Activated CD8-positive, alpha-beta T cell treated with anti-CD3 and anti-CD28 coated beads for 36 hours (primary cell): Measurements from ENCODE around the gene ACAA1. TPM values are rescaled to one million over a fixed set of nuclear protein-coding genes. Genes with fewer than 3 reads are reported as not detected.

Experiments used
- ATAC-seq: fragments of 200-7000 bp; cut with Tn5 transposase; one replicate; pipeline ENCODE4 v1.10.0; 2021; ENCODE audit warnings: mild to moderate bottlenecking, moderate library complexity
- CTCF ChIA-PET: fragments of 350-600 bp; sonication (Branson Sonifier 250); formaldehyde crosslinking; loops from one replicate; lab custom pipeline; 2021; ENCODE audit warnings: antibody characterized with exemption; lab: Charles Lee
- POLR2A ChIA-PET: fragments of 350-600 bp; sonication (Branson Sonifier 250); formaldehyde crosslinking; loops from one replicate; lab custom pipeline; 2021; ENCODE audit warnings: antibody characterized with exemption; lab: Charles Lee
- DNase-seq: peaks from one replicate; pipeline ENCODE4 v3.0.0-alpha.2; 2020
- H3K27ac Mint-ChIP-seq: one replicate; pipeline ENCODE4 v1.8.0; 2021; ENCODE audit warnings: mild to moderate bottlenecking, mixed read lengths
- H3K27me3 Mint-ChIP-seq: one replicate; pipeline ENCODE4 v1.8.0; 2021; ENCODE audit warnings: mixed read lengths
- H3K36me3 Mint-ChIP-seq: one replicate; pipeline ENCODE4 v1.8.0; 2021; ENCODE audit warnings: low read depth, mixed read lengths
- H3K4me1 Mint-ChIP-seq: one replicate; pipeline ENCODE4 v1.8.0; 2021; ENCODE audit warnings: low read depth, mixed read lengths
- H3K4me3 Mint-ChIP-seq: one replicate; pipeline ENCODE4 v1.8.0; 2021; ENCODE audit warnings: mild to moderate bottlenecking, moderate library complexity, mixed read lengths
- H3K9me3 Mint-ChIP-seq: one replicate; pipeline ENCODE4 v1.8.0; 2021; ENCODE audit warnings: mixed read lengths
- CTCF ChIP-seq: fragments of 200-600 bp; IDR thresholded peaks from one replicate; pipeline ENCODE4 v1.8.0; 2022; ENCODE audit warnings: antibody characterized with exemption, mild to moderate bottlenecking
- intact Hi-C: fragments of 100-400 bp; cut with micrococcal nuclease; formaldehyde crosslinking; loops from one replicate; pipeline ENCODE4 v1.10.0; 2022
- total RNA-seq, 2 experiments: library from RNA; stranded (reverse); gene quantifications; one replicate each; pipeline ENCODE4 v1.2.3, GENCODE V29; 2021

Gene ACAA1
- total RNA-seq, 2 experiments from 2014 or later: 70.1 to 72.0 TPM

DNA sequence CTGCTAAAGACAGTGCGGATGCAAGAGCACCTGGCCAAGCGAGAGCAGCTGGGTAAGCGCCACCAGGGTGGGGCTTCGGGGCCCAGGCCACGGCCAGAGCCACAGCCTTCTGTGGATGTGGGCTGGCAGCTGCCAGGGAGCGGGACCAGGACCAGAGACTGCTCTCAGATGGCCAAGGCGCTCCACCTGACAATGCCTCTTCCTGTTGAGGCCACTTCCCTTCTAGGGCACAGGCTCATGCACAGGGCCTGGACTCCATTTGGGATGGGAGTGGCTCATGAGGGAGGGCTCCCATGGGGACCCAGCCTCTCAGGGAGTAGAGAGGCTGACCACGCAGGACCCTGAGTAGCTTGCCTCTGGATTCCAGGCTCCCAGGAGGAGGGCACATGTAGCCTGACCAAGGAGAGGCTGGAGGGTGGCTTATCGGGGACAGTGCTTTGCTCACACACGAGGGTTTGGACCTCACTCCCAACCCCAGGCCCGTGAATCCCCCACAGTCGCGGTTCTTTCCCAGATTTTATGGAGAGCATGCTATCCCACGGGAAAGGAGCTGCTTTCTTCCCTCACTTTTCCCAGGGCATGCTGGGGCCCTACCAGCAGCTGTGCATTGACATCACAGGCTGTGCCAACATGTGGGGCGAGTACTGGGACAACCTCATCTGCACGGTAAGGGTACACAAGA lies 25.1 kb downstream of the ACAA1 start:
- no peaks in the 10 kb centered on the region for H3K27me3 Mint-ChIP-seq
- CTCF ChIA-PET: interaction anchor here (0.6 kb wide), 1 partner anchor 122 kb away, joined by 3 read pairs; no protein-coding TSS in a partner anchor
- H3K9me3 Mint-ChIP-seq: no peaks in the 10 kb centered on the region
- POLR2A ChIA-PET: interaction anchor here (1.0 kb wide), 1 partner anchor 13 kb away, joined by 3 read pairs; no protein-coding TSS in a partner anchor
- no peak for TF ChIP-seq CTCF
- ATAC-seq: no peak
- H3K4me3 Mint-ChIP-seq: no peak overlapping the region
- intact Hi-C loops: loop anchor here (10.0 kb wide), 1 partner anchor 373 kb away; no protein-coding TSS in a partner anchor
- H3K4me1 Mint-ChIP-seq: no peaks in the 10 kb centered on the region
- no peaks in the 10 kb centered on the region for H3K36me3 Mint-ChIP-seq
- H3K27ac Mint-ChIP-seq: no peak overlapping the region
- no peak for DNase-seq

- DNase-seq (no peak), ATAC-seq (no peak)
- no peak for TF ChIP-seq CTCF
- CTCF ChIA-PET: interaction anchor here (0.6 kb wide), 1 partner anchor 123 kb away, joined by 3 read pairs; no protein-coding TSS in a partner anchor
- POLR2A ChIA-PET: no interaction called here
- intact Hi-C loops: loop anchor here (10.0 kb wide), 1 partner anchor 374 kb away; no protein-coding TSS in a partner anchor
- Mint-ChIP-seq H3K36me3 (no peaks in the 10 kb centered on the region), H3K9me3 (no peaks in the 10 kb centered on the region), H3K4me1 (no peaks in the 10 kb centered on the region), H3K27me3 (no peaks in the 10 kb centered on the region), H3K4me3 (no peak overlapping the region), H3K27ac (no peak overlapping the region)
Measured at GRCh38 chr3:38111201-38111600, 25.7 kb downstream of the ACAA1 start.

DNA sequence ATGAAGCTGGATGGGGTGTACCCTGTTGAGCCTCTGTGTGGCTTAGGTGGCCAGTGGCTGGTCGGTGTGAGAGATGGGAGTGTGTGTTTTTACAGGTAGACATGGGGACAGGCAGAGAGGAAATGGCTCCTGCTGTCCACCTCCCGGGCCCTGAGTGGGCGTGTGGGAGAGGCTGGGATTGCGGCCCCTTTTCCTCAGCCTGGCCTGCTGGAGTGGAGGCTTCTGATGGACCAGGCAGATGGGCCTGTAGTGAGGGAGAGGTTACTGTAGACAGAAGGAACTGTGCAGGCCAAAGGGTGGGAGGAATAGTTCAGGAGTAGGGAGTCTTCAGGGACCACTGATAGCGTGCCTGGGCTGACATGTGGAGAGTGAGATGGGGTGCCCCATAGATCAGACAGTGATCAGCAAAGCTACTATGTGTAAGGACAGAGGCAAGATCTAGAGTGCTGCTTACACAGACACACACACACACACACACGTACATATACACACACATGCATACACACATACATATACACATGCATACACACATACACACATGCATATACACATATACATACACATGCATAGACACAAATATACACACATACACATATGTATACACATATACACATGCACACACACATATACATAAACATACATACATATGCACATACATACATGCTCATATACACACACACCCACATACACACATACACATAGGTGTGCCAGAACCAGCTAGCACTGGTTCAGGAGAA lies 26.4 kb downstream of the ACAA1 start:
- H3K4me1 Mint-ChIP-seq: no peaks in the 10 kb centered on the region
- intact Hi-C loops: loop anchor here (10.0 kb wide), 1 partner anchor 374 kb away; no protein-coding TSS in a partner anchor

GRCh38 chr3:38109580-38110313 lies 27.2 kb downstream of the ACAA1 start:
- intact Hi-C loops: loop anchor here (10.0 kb wide), 1 partner anchor 375 kb away; no protein-coding TSS in a partner anchor
- H3K9me3 Mint-ChIP-seq: peaks cover 6% of the 10 kb centered on the region
- no peak overlapping the region for H3K4me3 Mint-ChIP-seq

More for the DNA sequence above, 26.4 kb downstream of the ACAA1 start:
- ATAC-seq: no peak
- POLR2A ChIA-PET: no interaction called here
- no peak overlapping the region for H3K27ac Mint-ChIP-seq
- CTCF ChIA-PET: no interaction called here
- no peak overlapping the region for H3K4me3 Mint-ChIP-seq
- no peaks in the 10 kb centered on the region for H3K27me3 Mint-ChIP-seq
- no peaks in the 10 kb centered on the region for H3K36me3 Mint-ChIP-seq
- TF ChIP-seq CTCF: no peak
- H3K9me3 Mint-ChIP-seq: peaks cover 3% of the 10 kb centered on the region
- DNase-seq: no peak

More at GRCh38 chr3:38109580-38110313, 27.2 kb downstream of the ACAA1 start:
- no peak overlapping the region for H3K27ac Mint-ChIP-seq
- no peaks in the 10 kb centered on the region for H3K4me1 Mint-ChIP-seq
- H3K36me3 Mint-ChIP-seq: peaks cover 2% of the 10 kb centered on the region
- DNase-seq (no peak), ATAC-seq (no peak)
- no peaks in the 10 kb centered on the region for H3K27me3 Mint-ChIP-seq
- ChIA-PET CTCF (no interaction called here), POLR2A (no interaction called here)
- TF ChIP-seq CTCF: no peak
